ENCODE measurements around the gene GSTCD. TPM values are rescaled to one million over a fixed set of nuclear protein-coding genes. Genes with fewer than 3 reads are reported as not detected.

GSTCD gene
- total and polyA plus RNA-seq, 2 experiments from 2014 or later, result 2.8 to 21.9 TPM

DNA sequence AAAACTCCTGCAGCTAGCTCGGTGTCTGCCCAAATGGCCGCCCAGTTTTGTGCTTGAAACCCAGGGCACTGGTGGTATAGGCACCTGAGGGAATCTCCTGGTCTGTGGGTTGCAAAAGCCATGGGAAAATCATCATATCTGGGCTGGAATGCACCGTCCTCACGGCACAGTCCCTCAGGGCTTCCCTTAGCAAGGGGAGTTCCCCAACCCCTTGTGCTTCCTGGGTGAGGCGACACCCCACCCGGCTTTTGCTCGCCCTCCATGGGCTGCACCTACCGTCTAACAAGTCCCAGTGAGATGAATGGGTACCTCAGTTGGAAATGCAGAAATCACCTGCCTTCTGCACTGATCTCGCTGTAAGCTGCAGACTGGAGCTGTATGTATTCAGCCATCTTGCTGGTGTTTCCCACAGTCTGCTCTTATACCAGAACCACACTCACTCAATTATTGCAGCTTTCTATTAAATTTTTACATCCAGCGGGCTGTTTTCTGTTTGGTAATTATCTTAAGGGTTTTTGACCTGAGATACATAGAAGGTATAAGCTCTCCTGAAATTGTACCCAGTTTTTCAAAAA is 150.0 kb downstream of the GSTCD start:
- Histone ChIP-seq H3K9me3 (ENCODE audit: low read depth) (no peaks in the 10 kb centered on the region), H3K9me2 (replicated peaks; ENCODE audit: insufficient read depth) (no peaks in the 10 kb centered on the region), H3K4me1 (ENCODE audit: insufficient read depth) (no peaks in the 10 kb centered on the region), H4K20me1 (ENCODE audit: insufficient read depth, poor library complexity, severe bottlenecking) (no peaks in the 10 kb centered on the region), H3K4me2 (no peak overlapping the region), H3K27me3 (no peaks in the 10 kb centered on the region), H3K27ac (no peak overlapping the region), H2AFZ (no peak overlapping the region), H3K4me3 (no peak overlapping the region), H3K79me2 (no peaks in the 10 kb centered on the region), H3K36me3 (replicated peaks; ENCODE audit: insufficient read depth, low read depth) (no peaks in the 10 kb centered on the region)
- WGBS (ENCODE audit: low lambda C conversion rate, missing lambda C conversion rate), result 91% methylated on average over 10 of the region's 10 CpGs
- DNase-seq (ENCODE audit: low spot score), result no peak
- TF ChIP-seq, protein P1, sequence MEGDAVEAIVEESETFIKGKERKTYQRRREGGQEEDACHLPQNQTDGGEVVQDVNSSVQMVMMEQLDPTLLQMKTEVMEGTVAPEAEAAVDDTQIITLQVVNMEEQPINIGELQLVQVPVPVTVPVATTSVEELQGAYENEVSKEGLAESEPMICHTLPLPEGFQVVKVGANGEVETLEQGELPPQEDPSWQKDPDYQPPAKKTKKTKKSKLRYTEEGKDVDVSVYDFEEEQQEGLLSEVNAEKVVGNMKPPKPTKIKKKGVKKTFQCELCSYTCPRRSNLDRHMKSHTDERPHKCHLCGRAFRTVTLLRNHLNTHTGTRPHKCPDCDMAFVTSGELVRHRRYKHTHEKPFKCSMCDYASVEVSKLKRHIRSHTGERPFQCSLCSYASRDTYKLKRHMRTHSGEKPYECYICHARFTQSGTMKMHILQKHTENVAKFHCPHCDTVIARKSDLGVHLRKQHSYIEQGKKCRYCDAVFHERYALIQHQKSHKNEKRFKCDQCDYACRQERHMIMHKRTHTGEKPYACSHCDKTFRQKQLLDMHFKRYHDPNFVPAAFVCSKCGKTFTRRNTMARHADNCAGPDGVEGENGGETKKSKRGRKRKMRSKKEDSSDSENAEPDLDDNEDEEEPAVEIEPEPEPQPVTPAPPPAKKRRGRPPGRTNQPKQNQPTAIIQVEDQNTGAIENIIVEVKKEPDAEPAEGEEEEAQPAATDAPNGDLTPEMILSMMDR (IDR thresholded peaks at IDR 0.05; ENCODE audit: poor library complexity), result no peak
- TF ChIP-seq EZH2 (IDR thresholded peaks at IDR 0.05; ENCODE audit: borderline replicate concordance) (no peak), EZH2phosphoT487 (IDR thresholded peaks at IDR 0.05; ENCODE audit: low read depth, severe bottlenecking, unreplicated experiment) (no peak)

DNA sequence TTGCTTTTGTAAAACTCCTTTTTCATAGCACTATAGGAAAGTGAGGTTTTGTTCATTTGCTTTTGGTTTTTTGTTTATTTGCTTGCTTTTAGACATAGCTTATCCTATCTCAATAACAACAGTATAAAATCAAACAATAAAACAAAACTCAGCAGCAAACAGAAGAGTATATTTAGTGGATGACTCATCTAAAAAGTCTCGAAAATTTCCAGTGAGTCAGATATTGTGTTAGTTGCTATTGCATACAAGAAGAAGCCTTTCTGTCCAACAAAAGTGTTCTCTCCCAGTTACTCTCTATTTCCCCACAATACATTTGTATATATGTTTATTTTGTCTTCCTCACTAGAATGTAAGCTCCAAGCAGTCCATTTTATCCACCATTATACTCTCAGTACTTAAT is 150.6 kb downstream of the GSTCD start:
- WGBS (ENCODE audit: low lambda C conversion rate, missing lambda C conversion rate), result 56% methylated on average over 1 of the region's 1 CpG
- no peak overlapping the region for H3K27ac ChIP-seq
- H3K4me3 ChIP-seq, result no peak overlapping the region
- TF ChIP-seq, protein P1 (IDR thresholded peaks at IDR 0.05; ENCODE audit: poor library complexity), result no peak
- TF ChIP-seq EZH2 (IDR thresholded peaks at IDR 0.05; ENCODE audit: borderline replicate concordance), result no peak
- no peak for TF ChIP-seq EZH2phosphoT487 (IDR thresholded peaks at IDR 0.05; ENCODE audit: low read depth, severe bottlenecking, unreplicated experiment)
- no peak for DNase-seq (ENCODE audit: low spot score)
- no peaks in the 10 kb centered on the region for H3K9me2 ChIP-seq (replicated peaks; ENCODE audit: insufficient read depth)
- no peaks in the 10 kb centered on the region for H3K27me3 ChIP-seq
- H3K36me3 ChIP-seq (replicated peaks; ENCODE audit: insufficient read depth, low read depth), result no peaks in the 10 kb centered on the region
- no peak overlapping the region for H3K4me2 ChIP-seq
- H4K20me1 ChIP-seq (ENCODE audit: insufficient read depth, poor library complexity, severe bottlenecking), result no peaks in the 10 kb centered on the region
- no peaks in the 10 kb centered on the region for H3K4me1 ChIP-seq (ENCODE audit: insufficient read depth)
- no peaks in the 10 kb centered on the region for H3K79me2 ChIP-seq
- H2AFZ ChIP-seq, result no peak overlapping the region
- H3K9me3 ChIP-seq (ENCODE audit: low read depth), result no peaks in the 10 kb centered on the region

DNA sequence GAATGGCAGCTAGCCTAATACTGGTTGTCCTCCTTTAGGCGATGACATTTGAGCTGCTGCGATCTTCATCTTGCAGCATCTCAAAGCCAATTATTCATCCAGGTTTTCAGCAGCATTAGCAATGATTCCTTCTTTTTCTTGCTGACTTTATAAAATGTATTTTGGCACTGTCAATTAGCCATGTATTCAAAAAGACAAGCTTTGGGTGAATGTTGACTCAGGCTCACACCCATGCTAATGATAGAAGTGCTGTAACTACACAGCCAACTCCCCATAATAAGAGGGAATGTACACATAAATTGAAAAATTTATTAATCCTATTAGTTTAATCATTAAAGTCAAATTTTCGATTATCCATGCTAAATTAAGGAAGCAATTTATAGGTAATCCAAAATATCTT is 162.4 kb downstream of the GSTCD start:
- no peak for DNase-seq (ENCODE audit: low spot score)
- WGBS (ENCODE audit: low lambda C conversion rate, missing lambda C conversion rate), result 77% methylated on average over 3 of the region's 3 CpGs
- Histone ChIP-seq H3K4me2 (no peak overlapping the region), H3K4me3 (no peak overlapping the region), H4K20me1 (ENCODE audit: insufficient read depth, poor library complexity, severe bottlenecking) (no peaks in the 10 kb centered on the region), H3K4me1 (ENCODE audit: insufficient read depth) (no peaks in the 10 kb centered on the region), H3K9me2 (replicated peaks; ENCODE audit: insufficient read depth) (no peaks in the 10 kb centered on the region), H3K36me3 (replicated peaks; ENCODE audit: insufficient read depth, low read depth) (no peaks in the 10 kb centered on the region), H3K27ac (no peak overlapping the region), H3K9me3 (ENCODE audit: low read depth) (no peaks in the 10 kb centered on the region), H3K79me2 (no peaks in the 10 kb centered on the region), H2AFZ (no peak overlapping the region), H3K27me3 (no peaks in the 10 kb centered on the region)
- TF ChIP-seq, protein P1 (IDR thresholded peaks at IDR 0.05; ENCODE audit: poor library complexity), result no peak
- TF ChIP-seq EZH2 (IDR thresholded peaks at IDR 0.05; ENCODE audit: borderline replicate concordance), result no peak
- no peak for TF ChIP-seq EZH2phosphoT487 (IDR thresholded peaks at IDR 0.05; ENCODE audit: low read depth, severe bottlenecking, unreplicated experiment)

Data from hepatocyte (in vitro differentiated cells).